Spleen (tissue), 7 donors: Measurements from ENCODE around the gene CCDC88B.
"Not testable (repeated sequence)": the region's sequence is repeated elsewhere in the genome, so short reads cannot be mapped to it uniquely, and the experiment has no call there.

ENCODE experiments used
- CTCF ChIP-seq, 11 experiments: fragments of 200-600 bp in 7 of 11; fragments of 450-650 bp in 4 of 11; sonication (generic) in 4 of 11; IDR thresholded peaks in 8 of 11; conservative IDR thresholded peaks in 3 of 11; 1 replicate in 7 of 11; 2 replicates in 4 of 11; pipeline versions ENCODE4 v1.4.0 to v1.8.0; 2016 to 2021; ENCODE audit warnings: antibody characterized with exemption in 11 of 11, inconsistent platforms in 4 of 11, mild to moderate bottlenecking in 1 of 11
- POLR2A ChIP-seq, 3 donors: fragments of 450-650 bp; IDR thresholded peaks; one replicate each; pipeline ENCODE4 v1.5.1; 2017; ENCODE audit warnings: antibody characterized with exemption in 3 of 3, mild to moderate bottlenecking in 1 of 3
- POLR2AphosphoS5 ChIP-seq, 3 donors: sonication (generic); formaldehyde crosslinking; IDR thresholded peaks; one replicate each; pipeline ENCODE4 v1.5.1; 2017; ENCODE audit warnings: antibody characterized with exemption in 3 of 3
- donor health status: DM: no; HTN: no; CAD: no; lungs with moderate emphysema.
- donor health status: DM: no; HTN: no; CAD: no.
- donor health status: DM: no; HTN: no; CAD: no.

GRCh38 chr11:64315667-64316526, 24.1 kb upstream of the CCDC88B start:
- TF ChIP-seq CTCF (IDR thresholded peaks at IDR 0.05 in 8 of 11, conservative IDR thresholded peaks at IDR 0.05 in 3 of 11); POLR2A (IDR thresholded peaks at IDR 0.05): not testable (repeated sequence)
- TF ChIP-seq POLR2AphosphoS5 (IDR thresholded peaks at IDR 0.05): peak in 1 of 3 donors; percentile 49
